Thyroid gland (tissue), 4 donors: Measurements from ENCODE around the gene TRRAP.

ENCODE experiments used
- POLR2A ChIP-seq, 2 donors: fragments of 450-650 bp; IDR thresholded peaks; one replicate each; pipeline ENCODE4 v1.6.1; 2017; ENCODE audit warnings: antibody characterized with exemption in 2 of 2, mild to moderate bottlenecking in 2 of 2, moderate library complexity in 1 of 2
- TF ChIP-seq, protein P1 (sequence below), 6 experiments: fragments of 200-600 bp in 3 of 6; fragments of 450-650 bp in 3 of 6; sonication (generic) in 3 of 6; IDR thresholded peaks; one replicate each; pipeline ENCODE4 v1.5.1; 2016 to 2019; ENCODE audit warnings: antibody characterized with exemption in 6 of 6, mild to moderate bottlenecking in 2 of 6, inconsistent platforms in 1 of 6, moderate library complexity in 1 of 6

DNA sequence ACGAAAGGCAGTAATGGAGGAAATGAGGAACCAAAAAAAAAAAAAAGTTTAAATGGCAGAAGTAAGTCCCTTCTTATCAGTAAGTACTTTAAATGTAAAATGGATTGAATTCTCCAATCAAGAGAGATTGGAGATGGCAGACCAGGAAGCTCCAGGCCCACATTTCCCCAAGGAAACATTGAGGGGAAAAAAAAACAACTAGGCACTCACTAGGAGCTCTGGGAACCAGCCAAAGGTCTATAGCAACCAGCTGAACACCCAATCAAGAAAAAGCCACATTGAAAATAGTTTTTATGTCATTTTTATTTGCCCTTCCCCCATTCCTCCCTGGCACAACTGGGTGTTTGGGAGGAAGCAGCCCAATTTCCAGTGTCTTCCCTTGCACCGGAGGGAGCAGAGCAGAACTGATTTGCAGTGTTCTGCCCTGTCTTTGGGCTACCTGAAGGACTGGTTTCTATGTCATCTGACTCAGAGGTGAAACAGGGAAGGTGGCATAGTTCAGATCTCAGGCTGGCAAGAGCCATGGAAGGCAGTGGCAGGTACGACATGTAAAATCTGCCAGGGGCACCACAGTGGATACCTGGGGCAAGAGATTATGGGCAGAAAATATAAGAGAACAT lies 143.7 kb downstream of the TRRAP start:
- TF ChIP-seq, protein P1, sequence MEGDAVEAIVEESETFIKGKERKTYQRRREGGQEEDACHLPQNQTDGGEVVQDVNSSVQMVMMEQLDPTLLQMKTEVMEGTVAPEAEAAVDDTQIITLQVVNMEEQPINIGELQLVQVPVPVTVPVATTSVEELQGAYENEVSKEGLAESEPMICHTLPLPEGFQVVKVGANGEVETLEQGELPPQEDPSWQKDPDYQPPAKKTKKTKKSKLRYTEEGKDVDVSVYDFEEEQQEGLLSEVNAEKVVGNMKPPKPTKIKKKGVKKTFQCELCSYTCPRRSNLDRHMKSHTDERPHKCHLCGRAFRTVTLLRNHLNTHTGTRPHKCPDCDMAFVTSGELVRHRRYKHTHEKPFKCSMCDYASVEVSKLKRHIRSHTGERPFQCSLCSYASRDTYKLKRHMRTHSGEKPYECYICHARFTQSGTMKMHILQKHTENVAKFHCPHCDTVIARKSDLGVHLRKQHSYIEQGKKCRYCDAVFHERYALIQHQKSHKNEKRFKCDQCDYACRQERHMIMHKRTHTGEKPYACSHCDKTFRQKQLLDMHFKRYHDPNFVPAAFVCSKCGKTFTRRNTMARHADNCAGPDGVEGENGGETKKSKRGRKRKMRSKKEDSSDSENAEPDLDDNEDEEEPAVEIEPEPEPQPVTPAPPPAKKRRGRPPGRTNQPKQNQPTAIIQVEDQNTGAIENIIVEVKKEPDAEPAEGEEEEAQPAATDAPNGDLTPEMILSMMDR (IDR thresholded peaks at IDR 0.05): no peak
- TF ChIP-seq POLR2A (IDR thresholded peaks at IDR 0.05): no peak
